HUES6 (cell line): ENCODE data around the gene SNAI3.

ENCODE experiments used
- H3K27ac ChIP-seq: 2 replicates; pipeline ENCODE4 v1.7.0; 2013; ENCODE audit warnings: low read depth, mild to moderate bottlenecking, low read length, inconsistent platforms
- H3K27me3 ChIP-seq: 2 replicates; pipeline ENCODE4 v1.6.1; 2013; ENCODE audit warnings: low read length; ENCODE audit not compliant: control insufficient read depth, insufficient read depth
- H3K36me3 ChIP-seq: 2 replicates; pipeline ENCODE4 v1.6.1; 2013; ENCODE audit warnings: low read length; ENCODE audit not compliant: control insufficient read depth, insufficient read depth
- H3K4me1 ChIP-seq: 2 replicates; pipeline ENCODE4 v1.6.1; 2013; ENCODE audit warnings: low read length; ENCODE audit not compliant: control insufficient read depth, insufficient read depth
- H3K4me3 ChIP-seq: 2 replicates; pipeline ENCODE4 v1.5.1; 2013; ENCODE audit warnings: low read depth, low read length
- H3K9ac ChIP-seq: one replicate; pipeline ENCODE4 v1.6.1; 2013; ENCODE audit warnings: mild to moderate bottlenecking, low read length
- H3K9me3 ChIP-seq: 2 replicates; pipeline ENCODE4 v1.6.1; 2013; ENCODE audit warnings: low read depth, low read length; ENCODE audit not compliant: control insufficient read depth, insufficient read depth

SNAI3 gene

GRCh38 chr16:88630941-88631340 is 55.4 kb downstream of the SNAI3 start:
- H3K9me3 ChIP-seq: no peaks in the 10 kb centered on the region
- peaks cover 47% of the 10 kb centered on the region for H3K36me3 ChIP-seq

GRCh38 chr16:88630433-88630832 is 55.9 kb downstream of the SNAI3 start:
- H3K4me3 ChIP-seq: no peak overlapping the region
- H3K4me1 ChIP-seq: peaks cover 18% of the 10 kb centered on the region; the same call in 1 of the 2 replicates
- peaks cover 7% of the 10 kb centered on the region; the same call in 1 of the 2 replicates for H3K27me3 ChIP-seq
- no peak overlapping the region for H3K27ac ChIP-seq
- no peaks in the 10 kb centered on the region for H3K9me3 ChIP-seq
- H3K36me3 ChIP-seq: peaks cover 52% of the 10 kb centered on the region
- no peak overlapping the region for H3K9ac ChIP-seq

More at GRCh38 chr16:88630941-88631340, 55.4 kb downstream of the SNAI3 start:
- Histone ChIP-seq H3K4me1 (peaks cover 18% of the 10 kb centered on the region; the same call in 1 of the 2 replicates), H3K9ac (no peak overlapping the region), H3K4me3 (no peak overlapping the region), H3K27ac (no peak overlapping the region), H3K27me3 (peaks cover 12% of the 10 kb centered on the region; the same call in 1 of the 2 replicates)

GRCh38 chr16:88629835-88630234 is 56.5 kb downstream of the SNAI3 start:
- H3K27ac ChIP-seq: no peak overlapping the region
- no peaks in the 10 kb centered on the region for H3K9me3 ChIP-seq
- H3K4me3 ChIP-seq: no peak overlapping the region
- 0 out of 2 replicates have a peak, but pooled peaks cover under 1% of the 10 kb centered on the region for H3K27me3 ChIP-seq
- H3K9ac ChIP-seq: no peak overlapping the region
- H3K36me3 ChIP-seq: peaks cover 58% of the 10 kb centered on the region
- peaks cover 12% of the 10 kb centered on the region; the same call in 1 of the 2 replicates for H3K4me1 ChIP-seq

- Histone ChIP-seq H3K4me3 (no peak overlapping the region), H3K9ac (no peak overlapping the region), H3K27me3 (no peaks in the 10 kb centered on the region), H3K36me3 (peaks cover 71% of the 10 kb centered on the region), H3K4me1 (peaks cover 11% of the 10 kb centered on the region; the same call in 1 of the 2 replicates), H3K9me3 (no peaks in the 10 kb centered on the region), H3K27ac (0 out of 2 replicates have a peak overlapping the region, but pooled peaks have one; percentile 8)
Measured at GRCh38 chr16:88628512-88628974, 57.8 kb downstream of the SNAI3 start.
